HCT116 (cell line): ENCODE data around the gene CHKA. TPM values are rescaled to one million over a fixed set of nuclear protein-coding genes. Genes with fewer than 3 reads are reported as not detected.

Source experiments
- ATAC-seq: fragments of 200-7000 bp; cut with Tn5 transposase; 2 replicates; pipeline ENCODE4 v1.9.1; 2020; ENCODE audit warnings: mild to moderate bottlenecking, moderate library complexity
- BruUV-seq: library from RNA; stranded (reverse); fragments of 400-500 nt; replicated peaks from 2 replicates; lab custom pipeline; 2021; lab: Mats Ljungman, UMichigan
- CTCF ChIA-PET: fragments of 300-600 bp; sonication (Branson Sonifier 250); formaldehyde crosslinking; loops from one replicate; lab custom pipeline; 2021; ENCODE audit warnings: antibody characterized with exemption; lab: Charles Lee
- POLR2A ChIA-PET: fragments of 300-600, 350-600 bp; sonication (Branson Sonifier 250); formaldehyde crosslinking; loops from one replicate; lab custom pipeline; 2021; ENCODE audit warnings: antibody characterized with exemption; lab: Charles Lee
- RAD21 ChIA-PET, 2 experiments: fragments of 300-600 bp; sonication (Branson Sonifier 250); formaldehyde crosslinking; loops; one replicate each; lab custom pipeline; 2023; ENCODE audit warnings: low total read pairs in 2 of 2; ENCODE audit not compliant: uncharacterized antibody in 2 of 2, unreplicated experiment in 2 of 2, low non-redundant PET in 1 of 2; lab: Charles Lee
- DNase-seq: peaks from one replicate; pipeline ENCODE4 v3.0.0-alpha.2; 2010; ENCODE audit warnings: low read depth, low spot score
- H2AFZ ChIP-seq: fragments of 200-600 bp; shearing (Covaris generic), sonication (generic); 2 replicates; pipeline ENCODE4 v1.6.1; 2017; ENCODE audit warnings: low read depth, mixed run types, mixed read lengths, antibody characterized with exemption, low read length; ENCODE audit not compliant: poor library complexity, severe bottlenecking
- H3K27ac ChIP-seq: 2 replicates; pipeline ENCODE4 v1.5.1; 2012; ENCODE audit warnings: low read depth, low read length
- H3K27me3 ChIP-seq: fragments of 200-600 bp; sonication (generic); 2 replicates; pipeline ENCODE4 v1.6.1; 2016; ENCODE audit warnings: mixed run types, low read length, mixed read lengths; ENCODE audit not compliant: insufficient read depth
- H3K36me3 ChIP-seq, 2 experiments: fragments of 200-500 bp in 1 of 2; fragments of 200-600 bp in 1 of 2; sonication (Bioruptor generic) in 1 of 2; sonication (generic) in 1 of 2; 2 replicates each; pipeline versions ENCODE4 v1.5.1 to v1.6.1; 2014 to 2016; ENCODE audit warnings: low read length in 2 of 2, inconsistent platforms in 1 of 2, mixed read lengths in 1 of 2, mixed run types in 1 of 2; ENCODE audit not compliant: insufficient read depth in 2 of 2, control insufficient read depth in 1 of 2
- H3K4me1 ChIP-seq, 2 experiments: fragments of 200-600 bp in 1 of 2; sonication (generic) in 1 of 2; 2 replicates each; pipeline versions ENCODE4 v1.5.1 to v1.6.1; 2012 to 2017; ENCODE audit warnings: low read length in 2 of 2, inconsistent platforms in 1 of 2, mild to moderate bottlenecking in 1 of 2, mixed read lengths in 1 of 2, mixed run types in 1 of 2, moderate library complexity in 1 of 2; ENCODE audit not compliant: insufficient read depth in 2 of 2, control insufficient read depth in 1 of 2
- H3K4me2 ChIP-seq: fragments of 200-600 bp; sonication (generic); 2 replicates; pipeline ENCODE4 v1.6.1; 2017; ENCODE audit warnings: mixed run types, low read length, mixed read lengths
- H3K4me3 ChIP-seq, 2 experiments: fragments of 200-600 bp in 1 of 2; sonication (generic) in 1 of 2; replicated peaks in 1 of 2; 2 replicates each; pipeline ENCODE4 v1.5.1; 2011 to 2016; ENCODE audit warnings: low read length in 2 of 2, control low read depth in 1 of 2, low read depth in 1 of 2, mild to moderate bottlenecking in 1 of 2, mixed read lengths in 1 of 2, mixed run types in 1 of 2
- H3K79me2 ChIP-seq: fragments of 200-600 bp; sonication (generic); 2 replicates; pipeline ENCODE4 v1.6.1; 2017; ENCODE audit warnings: mild to moderate bottlenecking, mixed run types, low read length, moderate library complexity, mixed read lengths; ENCODE audit not compliant: insufficient read depth
- H3K9ac ChIP-seq: fragments of 200-600 bp; sonication (generic); 2 replicates; pipeline ENCODE4 v1.6.1; 2016; ENCODE audit warnings: low read length, mixed read lengths
- H3K9me2 ChIP-seq: fragments of 200-600 bp; sonication (generic), shearing (Covaris generic); 2 replicates; pipeline ENCODE4 v1.6.1; 2017; ENCODE audit warnings: mixed run types, mild to moderate bottlenecking, moderate library complexity; ENCODE audit not compliant: insufficient read depth
- H3K9me3 ChIP-seq, 2 experiments: fragments of 200-500 bp in 1 of 2; fragments of 200-600 bp in 1 of 2; sonication (Bioruptor generic) in 1 of 2; sonication (generic) in 1 of 2; 2 replicates each; pipeline ENCODE4 v1.6.1; 2014 to 2017; ENCODE audit warnings: low read length in 2 of 2, mixed read lengths in 2 of 2, inconsistent platforms in 1 of 2, low read depth in 1 of 2, mild to moderate bottlenecking in 1 of 2, mixed run types in 1 of 2, moderate library complexity in 1 of 2; ENCODE audit not compliant: control insufficient read depth in 1 of 2, insufficient read depth in 1 of 2
- H4K20me1 ChIP-seq: fragments of 200-600 bp; sonication (generic), shearing (Covaris generic); 2 replicates; pipeline ENCODE4 v1.6.1; 2017; ENCODE audit warnings: mixed run types, mild to moderate bottlenecking, moderate library complexity; ENCODE audit not compliant: insufficient read depth
- ELF1 ChIP-seq: IDR thresholded peaks from 2 replicates; pipeline ENCODE4 v1.6.1; 2012; ENCODE audit warnings: low read depth, borderline replicate concordance
- FOSL1 ChIP-seq: IDR thresholded peaks from 2 replicates; pipeline ENCODE4 v1.6.1; 2012; ENCODE audit warnings: low read depth
- JUND ChIP-seq: IDR thresholded peaks from 2 replicates; pipeline ENCODE4 v1.6.1; 2012
- RAD21 ChIP-seq: IDR thresholded peaks from 2 replicates; pipeline ENCODE4 v1.6.1; 2012; ENCODE audit warnings: low read depth, mild to moderate bottlenecking
- REST ChIP-seq: IDR thresholded peaks from 2 replicates; pipeline ENCODE4 v1.6.1; 2012; ENCODE audit warnings: low read depth
- SP1 ChIP-seq: IDR thresholded peaks from 2 replicates; pipeline ENCODE4 v1.6.1; 2012; ENCODE audit warnings: low read depth
- intact Hi-C: fragments of 100-400 bp; cut with micrococcal nuclease; formaldehyde crosslinking; loops from 2 replicates; pipeline ENCODE4 v1.10.0; 2022
- total RNA-seq: library from RNA; stranded (reverse); gene quantifications from one replicate; pipeline ENCODE4 v1.2.1, GENCODE V29; 2021; ENCODE audit not compliant: unreplicated experiment

The CHKA gene
- total RNA-seq, 1 experiment from 2014 or later = 33.1 TPM

GRCh38 chr11:68127714-68128681 lies 6.8 kb upstream of the CHKA start:
- ChIA-PET RAD21 (no interaction called here), CTCF (no interaction called here), POLR2A (interaction anchor here (0.9 to 1.0 kb wide), 2 partner anchors 9 to 19 kb away, joined by 3 read pairs; no protein-coding TSS in a partner anchor)
- Histone ChIP-seq H3K27ac (peak overlapping the region; percentile 66), H3K9me3 (peaks cover 0 to 3% of the 10 kb centered on the region in 2 experiments; a peak in 1 of 4 replicates), H3K9ac (peak overlapping the region; percentile 38), H4K20me1 (no peaks in the 10 kb centered on the region), H3K4me1 (peaks cover 57 to 71% of the 10 kb centered on the region in 2 experiments), H3K9me2 (no peaks in the 10 kb centered on the region), H3K27me3 (no peaks in the 10 kb centered on the region), H3K79me2 (no peaks in the 10 kb centered on the region), H3K4me2 (peak overlapping the region; percentile 68), H2AFZ (peak overlapping the region; percentile 67), H3K36me3 (no peaks in the 10 kb centered on the region), H3K4me3 (peak overlapping the region; percentile 15 to 33; a peak in 3 of 4 replicates)
- DNase-seq (peak; percentile 22), ATAC-seq (peak; percentile 77)
- BruUV-seq = no TSS peak
- TF ChIP-seq ELF1 (no peak), RAD21 (0 out of 2 replicates have a peak, but pooled peaks have one; percentile 6), JUND (no peak), REST (no peak), FOSL1 (no peak), SP1 (peak; percentile 48; the same call in 1 of the 2 replicates)
- intact Hi-C loops = loop anchor here (10.0 kb wide), 1 partner anchor 93 kb away; the partner anchor contains the start of genes NDUFS8 and TCIRG1
